B cell (primary cell): Measurements from ENCODE around the gene CHCHD4. TPM values are rescaled to one million over a fixed set of nuclear protein-coding genes. Genes with fewer than 3 reads are reported as not detected.

Experiments
- ATAC-seq: fragments of 200-7000 bp; cut with Tn5 transposase; one replicate; pipeline ENCODE4 v1.10.0; 2021; ENCODE audit warnings: low read depth, mild to moderate bottlenecking, moderate number of reproducible peaks, moderate library complexity
- CTCF ChIA-PET: fragments of 350-600 bp; sonication (Branson Sonifier 250); formaldehyde crosslinking; loops from one replicate; lab custom pipeline; 2021; ENCODE audit warnings: antibody characterized with exemption, inconsistent platforms; lab: Charles Lee
- POLR2A ChIA-PET: fragments of 350-600 bp; sonication (Branson Sonifier 250); formaldehyde crosslinking; loops from one replicate; lab custom pipeline; 2021; ENCODE audit warnings: antibody characterized with exemption; lab: Charles Lee
- DNase-seq: peaks from one replicate; pipeline ENCODE4 v3.0.0; 2013
- H2AFZ ChIP-seq: 2 replicates; pipeline ENCODE4 v1.6.1; 2012; ENCODE audit warnings: mild to moderate bottlenecking, low read depth, low read length; ENCODE audit not compliant: insufficient read depth, poor library complexity, severe bottlenecking
- H3K27ac ChIP-seq, 2 donors: 1 replicate in 1 of 2; 2 replicates in 1 of 2; pipeline ENCODE4 v1.5.1; 2012 to 2013; ENCODE audit warnings: low read length in 2 of 2, mild to moderate bottlenecking in 2 of 2, moderate library complexity in 1 of 2
- H3K27me3 ChIP-seq, 4 experiments: fragments of 200-600 bp in 1 of 4; sonication (generic) in 1 of 4; replicated peaks in 1 of 4; 1 replicate in 2 of 4; 2 replicates in 2 of 4; pipeline versions ENCODE4 v1.6.1 to v1.7.0; 2013 to 2016; ENCODE audit warnings: low read length in 3 of 4, mild to moderate bottlenecking in 2 of 4, mixed read lengths in 1 of 4, moderate library complexity in 1 of 4; ENCODE audit not compliant: insufficient read depth in 4 of 4, control insufficient read depth in 3 of 4; ENCODE audit errors: control extremely low read depth in 1 of 4
- H3K36me3 ChIP-seq, 2 experiments: replicated peaks in 1 of 2; 1 replicate in 1 of 2; 2 replicates in 1 of 2; pipeline versions ENCODE4 v1.6.1 to v1.7.1; 2013; ENCODE audit warnings: low read length in 1 of 2; ENCODE audit not compliant: insufficient read depth in 2 of 2, control insufficient read depth in 1 of 2; ENCODE audit errors: control extremely low read depth in 1 of 2, extremely low read depth in 1 of 2
- H3K4me1 ChIP-seq, 2 donors: fragments of 200-600 bp in 1 of 2; sonication (generic) in 1 of 2; 1 replicate in 1 of 2; 2 replicates in 1 of 2; pipeline versions ENCODE4 v1.5.1 to v1.6.1; 2013 to 2017; ENCODE audit warnings: low read length in 2 of 2; ENCODE audit not compliant: control insufficient read depth in 2 of 2, insufficient read depth in 2 of 2
- H3K4me2 ChIP-seq: replicated peaks from 2 replicates; pipeline ENCODE3; 2012; ENCODE audit warnings: mild to moderate bottlenecking, low read depth, low read length; ENCODE audit not compliant: poor library complexity, severe bottlenecking
- H3K4me3 ChIP-seq, 5 experiments: fragments of 200-600 bp in 1 of 5; sonication (generic) in 1 of 5; 1 replicate in 3 of 5; 2 replicates in 2 of 5; pipeline versions ENCODE4 v1.5.1 to v1.7.0; 2011 to 2016; ENCODE audit warnings: low read length in 4 of 5, mild to moderate bottlenecking in 4 of 5, low read depth in 2 of 5, control low read depth in 1 of 5, moderate library complexity in 1 of 5; ENCODE audit not compliant: insufficient read depth in 1 of 5; ENCODE audit errors: control extremely low read depth in 1 of 5, extremely low read depth in 1 of 5
- H3K79me2 ChIP-seq: fragments of 200-600 bp; sonication (generic); one replicate; pipeline ENCODE4 v1.6.0; 2016; ENCODE audit warnings: low read length; ENCODE audit not compliant: control insufficient read depth, insufficient read depth
- H3K9ac ChIP-seq: fragments of 200-600 bp; sonication (generic); 2 replicates; pipeline ENCODE4 v1.6.1; 2017; ENCODE audit warnings: mild to moderate bottlenecking, low read length, moderate library complexity
- H3K9me3 ChIP-seq, 3 donors: one replicate each; pipeline versions ENCODE4 v1.6.1 to v1.7.1; 2013; ENCODE audit warnings: low read length in 2 of 3; ENCODE audit not compliant: control insufficient read depth in 2 of 3, insufficient read depth in 1 of 3; ENCODE audit errors: control extremely low read depth in 1 of 3
- H4K20me1 ChIP-seq: 2 replicates; pipeline ENCODE4 v1.6.0; 2012; ENCODE audit warnings: mild to moderate bottlenecking, low read length; ENCODE audit not compliant: insufficient read depth, control insufficient read depth, poor library complexity, severe bottlenecking
- H3K27ac Mint-ChIP-seq: one replicate; pipeline ENCODE4 v1.8.0; 2021; ENCODE audit warnings: mixed read lengths
- H3K27me3 Mint-ChIP-seq: one replicate; pipeline ENCODE4 v1.8.0; 2021; ENCODE audit warnings: mixed read lengths
- H3K4me1 Mint-ChIP-seq: one replicate; pipeline ENCODE4 v1.8.0; 2021; ENCODE audit warnings: mixed read lengths
- H3K4me3 Mint-ChIP-seq: one replicate; pipeline ENCODE4 v1.8.0; 2021; ENCODE audit warnings: mixed read lengths
- H3K9me3 Mint-ChIP-seq: one replicate; pipeline ENCODE4 v1.8.0; 2022; ENCODE audit warnings: mixed read lengths; ENCODE audit not compliant: insufficient read depth
- CTCF ChIP-seq: fragments of 200-600 bp; IDR thresholded peaks from one replicate; pipeline ENCODE4 v1.8.0; 2022; ENCODE audit warnings: antibody characterized with exemption, mild to moderate bottlenecking
- EZH2 ChIP-seq: IDR thresholded peaks from 2 replicates; pipeline ENCODE4 v1.6.1; 2012; ENCODE audit warnings: borderline replicate concordance, low read depth, mild to moderate bottlenecking, moderate library complexity, low read length; ENCODE audit not compliant: insufficient read depth, poor library complexity, severe bottlenecking
- WGBS: methylation state at CpG from one replicate; pipeline ENCODE4 v1.1.5; 2013; ENCODE audit warnings: missing lambda C conversion rate; ENCODE audit not compliant: insufficient coverage; 5-methylcytosine and 5-hydroxymethylcytosine counted together
- intact Hi-C: fragments of 100-400 bp; cut with micrococcal nuclease; formaldehyde crosslinking; loops from one replicate; pipeline ENCODE4 v1.10.0; 2022
- polyA minus RNA-seq: library from RNA; depleted of rRNA, polyadenylated mRNA; stranded (reverse); fragments of >200 nt; gene quantifications from 2 replicates; pipeline ENCODE4 v1.2.3, GENCODE V29; 2012
- polyA plus RNA-seq: library from polyadenylated mRNA; depleted of rRNA; stranded (reverse); fragments of >200 nt; gene quantifications from 2 replicates; pipeline ENCODE4 v1.2.3, GENCODE V29; 2012
- total RNA-seq, 2 donors: library from RNA; stranded (reverse); fragments of 120-200 nt in 1 of 2; gene quantifications; 1 replicate in 1 of 2; 2 replicates in 1 of 2; pipeline versions ENCODE4 v1.2.3 to v1.2.4, GENCODE V29; 2013 to 2022

The CHCHD4 gene
- 5.1 and 8.0 TPM in 2 replicates for total RNA-seq
- 10.9 TPM for total RNA-seq (2013)
- polyA plus RNA-seq: 3.7 and 4.2 TPM in 2 replicates
- polyA minus RNA-seq: 2.7 and 3.5 TPM in 2 replicates

DNA sequence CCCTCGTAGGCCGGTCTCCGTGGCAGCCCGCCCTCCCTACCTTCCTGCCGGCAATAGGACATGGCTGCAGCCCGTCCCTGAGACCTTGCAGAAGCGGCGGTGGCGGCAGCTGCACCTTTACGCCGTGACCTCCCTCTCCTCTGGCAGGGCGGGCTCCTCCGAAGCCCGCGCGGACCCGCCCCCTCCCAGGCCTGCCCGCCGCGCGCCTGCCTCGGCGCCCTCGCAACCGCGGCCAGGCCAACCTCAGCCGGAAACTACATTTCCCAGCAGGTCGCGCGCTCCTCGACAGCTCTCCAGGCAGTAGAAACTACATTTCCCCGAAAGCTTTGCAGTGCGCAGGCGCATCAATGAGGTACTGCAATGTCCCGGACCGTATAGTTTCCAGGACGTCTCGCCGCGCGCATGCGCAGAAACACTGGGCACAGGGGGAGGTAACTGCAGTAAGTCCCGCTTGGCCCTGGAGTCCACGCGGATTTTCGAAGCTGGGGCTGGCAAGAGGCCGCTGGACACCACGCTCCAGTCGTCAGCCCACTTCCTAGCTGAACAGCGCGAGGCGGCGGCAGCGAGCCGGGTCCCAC is at the start of gene CHCHD4, which contains the start of gene TMEM43:
CHCHD4 (minus strand) TSS at position 256 of the 578 bp plus-strand sequence; CDS start at position 62, 194 bp downstream.
TMEM43 (plus strand) TSS at position 438 of the 578 bp plus-strand sequence. CDS start 142 bp downstream, outside the sequence.
- Histone ChIP-seq H3K4me3 (peak within 1 kb of the TSS; percentile 74 to 97 (median 85)), H3K9ac (peak within 1 kb of the TSS; percentile 86), H2AFZ (peak within 1 kb of the TSS; percentile 92), H3K9me3 (no peaks in the 10 kb centered on the region), H3K4me1 (peaks cover 24 to 32% of the 10 kb centered on the region in 2 donors), H3K36me3 (peaks cover 0 to 15% of the 10 kb centered on the region in 2 experiments), H4K20me1 (peaks cover 24% of the 10 kb centered on the region), H3K27ac (peak within 1 kb of the TSS; percentile 72 to 89), H3K4me2 (peak within 1 kb of the TSS; percentile 83), H3K79me2 (peaks cover 80% of the 10 kb centered on the region), H3K27me3 (no peaks in the 10 kb centered on the region)
- ATAC-seq (peak; percentile 85), DNase-seq (peak; percentile 99)
- intact Hi-C loops: loop anchor here (1.0 to 10.0 kb wide), 9 partner anchors 20 to 1567 kb away; partner anchors contain the start of genes BTD, HACL1, LSM3 and MKRN2
- Mint-ChIP-seq H3K4me1 (peaks cover 45% of the 10 kb centered on the region), H3K27me3 (no peaks in the 10 kb centered on the region), H3K4me3 (peak within 1 kb of the TSS; percentile 97), H3K27ac (peak within 1 kb of the TSS; percentile 95), H3K9me3 (no peaks in the 10 kb centered on the region)
- under 1% methylated on average over 54 of the region's 55 CpGs for WGBS
- ChIA-PET CTCF (interaction anchor here (1.1 to 1.7 kb wide), 6 partner anchors 20 to 528 kb away, joined by 3 to 7 read pairs (median 4); partner anchors contain the start of genes LSM3 and XPC), POLR2A (interaction anchor here (0.9 to 2.9 kb wide), 4 partner anchors 20 to 527 kb away, joined by 3 to 28 read pairs (median 6); partner anchors contain the start of genes CCDC174, LSM3 and XPC)
- TF ChIP-seq EZH2: no peak
- no peak for TF ChIP-seq CTCF

GRCh38 chr3:14172496-14172895 is 47.8 kb upstream of the CHCHD4 start:
- TF ChIP-seq CTCF (no peak), EZH2 (no peak)
- DNase-seq (no peak), ATAC-seq (no peak)
- Mint-ChIP-seq H3K4me3 (no peak overlapping the region), H3K4me1 (peaks cover 41% of the 10 kb centered on the region), H3K27me3 (no peaks in the 10 kb centered on the region), H3K27ac (no peak overlapping the region), H3K9me3 (no peaks in the 10 kb centered on the region)
- Histone ChIP-seq H3K27ac (no peak overlapping the region), H3K9me3 (no peaks in the 10 kb centered on the region), H3K27me3 (no peaks in the 10 kb centered on the region), H3K36me3 (peaks cover 0 to 56% of the 10 kb centered on the region in 2 experiments), H3K4me1 (peaks cover 27 to 30% of the 10 kb centered on the region in 2 donors), H3K4me3 (no peak overlapping the region), H3K79me2 (peaks cover 77% of the 10 kb centered on the region), H3K9ac (no peak overlapping the region), H3K4me2 (no peak overlapping the region), H4K20me1 (no peaks in the 10 kb centered on the region), H2AFZ (no peak overlapping the region)
- CTCF ChIA-PET: no interaction called here
- intact Hi-C loops: no loop called here
- 100% methylated on average over 4 of the region's 5 CpGs for WGBS
- POLR2A ChIA-PET: no interaction called here
